Hepatocyte (in vitro differentiated cells): ENCODE data around the gene ZSWIM1.

Source experiments
- CTCF ChIP-seq: fragments of 200-600 bp; sonication (generic); IDR thresholded peaks from 2 replicates; pipeline ENCODE4 v1.5.1; 2016; ENCODE audit warnings: antibody characterized with exemption, mild to moderate bottlenecking; ENCODE audit not compliant: poor library complexity
- EZH2phosphoT487 ChIP-seq: fragments of 200-600 bp; sonication (generic); IDR thresholded peaks from one replicate; pipeline ENCODE4 v1.6.1; 2018; ENCODE audit warnings: antibody characterized with exemption, mild to moderate bottlenecking, low read depth, moderate library complexity; ENCODE audit not compliant: unreplicated experiment, severe bottlenecking

GRCh38 chr20:45857882-45858216 lies 23.2 kb upstream of the ZSWIM1 start:
- no peak for TF ChIP-seq CTCF
- no peak for TF ChIP-seq EZH2phosphoT487
